Activated T-cell treated with anti-CD3 and anti-CD28 coated beads, Interleukin-2, amount 50 U/mL, for 72 hours (primary cell): ENCODE measurements around the gene DHX30. TPM values are rescaled to one million over a fixed set of nuclear protein-coding genes. Genes with fewer than 3 reads are reported as not detected.

ENCODE experiments used
- ATAC-seq, 2 donors: fragments of 150-1000 bp; cut with Tn5 transposase; replicated peaks in 1 of 2; 2 replicates each; pipeline ENCODE4 v1.10.0; 2021; ENCODE audit warnings: moderate library complexity in 2 of 2, mild to moderate bottlenecking in 1 of 2
- DNase-seq, 2 donors: peaks; one replicate each; pipeline ENCODE4 v3.0.0; 2021 to 2022; ENCODE audit warnings: mixed read lengths in 1 of 2
- H3K27ac Mint-ChIP-seq: one replicate; pipeline ENCODE4 v1.8.0; 2022; ENCODE audit warnings: mild to moderate bottlenecking, moderate library complexity, mixed read lengths
- H3K27me3 Mint-ChIP-seq: one replicate; pipeline ENCODE4 v1.8.0; 2022; ENCODE audit warnings: low read depth, mixed read lengths
- H3K36me3 Mint-ChIP-seq, 2 donors: one replicate each; pipeline ENCODE4 v1.8.0; 2022; ENCODE audit warnings: mixed read lengths in 2 of 2, mild to moderate bottlenecking in 1 of 2; ENCODE audit not compliant: insufficient read depth in 2 of 2
- H3K4me1 Mint-ChIP-seq: one replicate; pipeline ENCODE4 v1.8.0; 2022; ENCODE audit warnings: low read depth, mixed read lengths
- H3K4me3 Mint-ChIP-seq, 2 donors: one replicate each; pipeline ENCODE4 v1.8.0; 2022; ENCODE audit warnings: mild to moderate bottlenecking in 2 of 2, mixed read lengths in 2 of 2, moderate library complexity in 2 of 2
- H3K9me3 Mint-ChIP-seq, 2 donors: one replicate each; pipeline ENCODE4 v1.8.0; 2022; ENCODE audit warnings: mixed read lengths in 2 of 2
- total RNA-seq, 2 donors: library from RNA; stranded (reverse); gene quantifications; one replicate each; pipeline ENCODE4 v1.2.3, GENCODE V29; 2022

The DHX30 gene
- total RNA-seq, 2 donors from 2014 or later: 71.1 to 82.8 TPM

GRCh38 chr3:47782446-47783308, 20.3 kb upstream of the DHX30 start:
- no peaks in the 10 kb centered on the region for H3K9me3 Mint-ChIP-seq
- peaks cover 0 to 5% of the 10 kb centered on the region in 2 donors for H3K36me3 Mint-ChIP-seq
- H3K27me3 Mint-ChIP-seq: no peaks in the 10 kb centered on the region
- no peak for DNase-seq
- H3K27ac Mint-ChIP-seq: peak overlapping the region; percentile 90
- H3K4me3 Mint-ChIP-seq: peak overlapping the region; percentile 88 to 96
- ATAC-seq: no peak
- H3K4me1 Mint-ChIP-seq: peaks cover 34% of the 10 kb centered on the region

GRCh38 chr3:47783673-47784072, 19.3 kb upstream of the DHX30 start:
- Mint-ChIP-seq H3K4me3 (no peak overlapping the region), H3K4me1 (peaks cover 40% of the 10 kb centered on the region), H3K27ac (no peak overlapping the region), H3K36me3 (peaks cover 0 to 5% of the 10 kb centered on the region in 2 donors), H3K27me3 (no peaks in the 10 kb centered on the region), H3K9me3 (no peaks in the 10 kb centered on the region)
- DNase-seq (no peak), ATAC-seq (no peak)

DNA sequence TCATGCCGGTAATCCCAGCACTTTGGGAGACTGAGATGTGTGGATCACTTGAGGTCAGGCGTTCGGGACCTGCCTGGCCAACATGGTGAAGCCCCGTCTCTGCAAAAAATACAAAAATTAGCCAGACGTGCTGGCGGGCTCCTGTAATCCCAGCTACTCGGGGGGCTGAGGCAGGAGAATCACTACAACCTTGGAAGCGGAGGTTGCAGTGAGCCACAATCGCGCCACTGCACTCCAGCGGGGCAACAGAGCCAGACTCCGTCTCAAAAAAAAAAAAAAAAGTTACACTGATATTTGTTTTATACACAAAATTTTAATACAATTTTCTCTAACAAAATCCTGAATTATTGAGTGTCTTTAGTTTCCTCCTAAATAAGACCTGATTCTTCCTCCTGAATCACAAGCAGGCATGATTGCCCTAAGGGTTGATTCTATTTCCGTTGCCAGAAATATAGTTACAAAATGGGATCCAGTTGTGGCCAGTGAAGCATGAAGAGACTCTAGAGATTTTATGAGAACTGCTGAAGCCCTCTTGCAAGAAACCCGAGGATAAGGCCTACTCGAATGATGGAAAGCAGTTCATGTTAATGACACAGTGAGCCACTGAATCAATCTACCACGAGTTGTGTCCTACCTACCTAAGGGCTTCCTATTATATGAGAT, 11.6 kb upstream of the DHX30 start:
- DNase-seq: no peak
- Mint-ChIP-seq H3K27ac (no peak overlapping the region), H3K36me3 (no peaks in the 10 kb centered on the region), H3K4me3 (no peak overlapping the region), H3K27me3 (no peaks in the 10 kb centered on the region), H3K4me1 (peaks cover 13% of the 10 kb centered on the region), H3K9me3 (no peaks in the 10 kb centered on the region)
- no peak for ATAC-seq

- Mint-ChIP-seq H3K4me1 (peaks cover 13% of the 10 kb centered on the region), H3K9me3 (no peaks in the 10 kb centered on the region), H3K27ac (no peak overlapping the region), H3K4me3 (no peak overlapping the region), H3K27me3 (no peaks in the 10 kb centered on the region), H3K36me3 (no peaks in the 10 kb centered on the region)
- ATAC-seq (no peak), DNase-seq (no peak)
These were observed 10.2 kb upstream of the DHX30 start for GRCh38 chr3:47792699-47793098.

- Mint-ChIP-seq H3K4me3 (no peak overlapping the region), H3K9me3 (no peaks in the 10 kb centered on the region), H3K36me3 (no peaks in the 10 kb centered on the region), H3K27me3 (no peaks in the 10 kb centered on the region), H3K4me1 (no peaks in the 10 kb centered on the region), H3K27ac (no peak overlapping the region)
- DNase-seq (no peak), ATAC-seq (no peak)
These were observed 8.4 kb upstream of the DHX30 start for GRCh38 chr3:47794544-47794943.

GRCh38 chr3:47799733-47800132, 3.2 kb upstream of the DHX30 start:
- Mint-ChIP-seq H3K4me3 (no peak overlapping the region), H3K9me3 (no peaks in the 10 kb centered on the region), H3K4me1 (peaks cover 21% of the 10 kb centered on the region), H3K36me3 (peaks cover 0 to 2% of the 10 kb centered on the region in 2 donors), H3K27me3 (no peaks in the 10 kb centered on the region), H3K27ac (no peak overlapping the region)
- DNase-seq: no peak
- ATAC-seq: no peak

GRCh38 chr3:47803480-47804025, 615 bp downstream of the DHX30 start:
- DNase-seq: no peak
- Mint-ChIP-seq H3K27ac (peak overlapping the region; percentile 98), H3K4me1 (peaks cover 27% of the 10 kb centered on the region), H3K36me3 (peaks cover 2 to 9% of the 10 kb centered on the region in 2 donors), H3K9me3 (no peaks in the 10 kb centered on the region), H3K4me3 (peak overlapping the region; percentile 97 to 99), H3K27me3 (no peaks in the 10 kb centered on the region)
- no peak for ATAC-seq

DNA sequence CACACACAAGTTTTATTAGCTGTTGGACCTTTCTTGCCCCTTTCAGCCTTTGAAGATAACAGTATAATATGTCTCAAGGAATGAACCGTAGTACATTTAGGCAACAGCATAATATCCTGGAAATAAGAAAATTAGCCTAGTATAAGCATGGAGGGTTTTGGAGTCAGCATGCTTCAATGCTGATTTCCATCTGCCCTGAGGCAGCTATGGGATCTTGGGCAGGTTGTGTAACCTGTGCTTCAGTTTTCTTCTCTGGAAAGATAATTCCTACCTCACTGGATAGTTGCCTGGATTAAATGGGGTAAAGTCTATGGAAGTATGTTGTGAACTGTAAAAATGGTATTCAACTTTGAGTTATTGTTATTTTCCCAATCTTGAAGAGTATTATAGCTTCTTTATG, 1.6 kb downstream of the DHX30 start:
- peaks cover 2 to 9% of the 10 kb centered on the region in 2 donors for H3K36me3 Mint-ChIP-seq
- H3K27me3 Mint-ChIP-seq: no peaks in the 10 kb centered on the region
- H3K9me3 Mint-ChIP-seq: no peaks in the 10 kb centered on the region
- DNase-seq (no peak), ATAC-seq (no peak)
- H3K4me1 Mint-ChIP-seq: peaks cover 27% of the 10 kb centered on the region
- H3K4me3 Mint-ChIP-seq: peak overlapping the region; percentile 97 to 99
- peak overlapping the region; percentile 15 for H3K27ac Mint-ChIP-seq

DNA sequence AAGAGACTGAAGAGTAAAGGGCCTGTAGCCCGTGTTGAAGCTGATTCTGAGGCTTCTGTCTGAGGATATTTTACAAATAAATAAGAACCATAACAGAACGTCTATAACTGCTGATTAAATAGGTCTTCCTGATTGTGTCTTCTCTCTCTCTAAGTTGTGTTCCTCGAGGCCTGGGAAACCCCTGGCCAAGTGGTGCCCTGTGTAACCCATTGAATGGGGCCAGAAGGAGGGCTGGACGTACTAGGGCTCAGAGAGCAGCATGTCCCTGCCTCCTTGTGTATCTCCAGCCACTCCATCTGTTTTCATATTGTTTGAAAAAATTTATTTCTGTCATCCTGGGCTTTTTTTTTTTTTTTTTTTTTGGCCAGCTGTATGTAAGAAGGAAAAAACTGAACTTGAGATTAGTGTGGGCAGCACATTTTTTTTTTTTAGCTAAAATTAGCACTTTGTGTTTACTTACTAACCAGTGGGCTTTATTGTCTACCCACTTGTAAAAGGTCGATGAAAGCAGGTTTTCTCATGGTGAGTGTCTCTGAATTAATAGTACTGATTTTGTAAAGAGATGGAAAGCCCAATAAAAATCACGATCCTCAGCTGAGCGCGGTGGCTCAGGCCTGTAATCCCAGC, 10.7 kb downstream of the DHX30 start:
- no peak overlapping the region for H3K27ac Mint-ChIP-seq
- H3K36me3 Mint-ChIP-seq: peaks cover 8 to 12% of the 10 kb centered on the region in 2 donors
- H3K4me3 Mint-ChIP-seq: no peak overlapping the region

DNA sequence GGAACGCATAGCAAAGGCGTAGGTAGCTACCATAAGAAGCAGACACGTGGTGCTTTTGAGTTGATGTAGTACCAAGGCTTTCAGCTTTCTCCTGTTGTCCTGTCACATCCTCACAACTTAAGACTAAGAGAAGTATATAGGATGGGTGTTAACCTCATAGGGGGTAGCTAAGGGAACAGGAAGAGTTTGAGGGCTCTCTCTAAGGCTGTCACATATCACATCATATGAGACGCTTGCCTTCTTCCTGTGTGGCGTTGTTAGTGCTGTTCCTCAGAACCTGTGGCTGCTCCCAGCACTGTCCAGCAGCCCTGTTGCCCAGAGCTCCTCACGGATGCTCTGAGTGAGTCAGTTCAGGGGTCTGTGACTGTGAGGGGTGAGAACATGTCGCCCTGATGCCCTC, 14.7 kb downstream of the DHX30 start:
- no peaks in the 10 kb centered on the region for H3K27me3 Mint-ChIP-seq
- DNase-seq: no peak
- no peaks in the 10 kb centered on the region for H3K9me3 Mint-ChIP-seq
- H3K36me3 Mint-ChIP-seq: peaks cover 3 to 10% of the 10 kb centered on the region in 2 donors
- no peak overlapping the region for H3K27ac Mint-ChIP-seq
- no peaks in the 10 kb centered on the region for H3K4me1 Mint-ChIP-seq
- no peak overlapping the region for H3K4me3 Mint-ChIP-seq
- no peak for ATAC-seq

More for the DNA sequence above, 10.7 kb downstream of the DHX30 start:
- Mint-ChIP-seq H3K9me3 (no peaks in the 10 kb centered on the region), H3K4me1 (no peaks in the 10 kb centered on the region), H3K27me3 (no peaks in the 10 kb centered on the region)
- DNase-seq: no peak
- ATAC-seq: no peak

- ATAC-seq (peak; percentile 99 to 100), DNase-seq (peak; percentile 86 to 90)
- H3K27me3 Mint-ChIP-seq: no peaks in the 10 kb centered on the region
- no peaks in the 10 kb centered on the region for H3K9me3 Mint-ChIP-seq
- peak overlapping the region; percentile 91 for H3K27ac Mint-ChIP-seq
- H3K4me3 Mint-ChIP-seq: peak overlapping the region; percentile 89
- H3K36me3 Mint-ChIP-seq: peaks cover 9 to 28% of the 10 kb centered on the region in 2 donors
- H3K4me1 Mint-ChIP-seq: peaks cover 40% of the 10 kb centered on the region
These were observed 21.9 kb downstream of the DHX30 start for GRCh38 chr3:47824541-47825473.

- Mint-ChIP-seq H3K27ac (peak overlapping the region; percentile 91), H3K27me3 (no peaks in the 10 kb centered on the region), H3K36me3 (peaks cover 9 to 28% of the 10 kb centered on the region in 2 donors), H3K4me1 (peaks cover 40% of the 10 kb centered on the region), H3K4me3 (peak overlapping the region; percentile 89), H3K9me3 (no peaks in the 10 kb centered on the region)
- DNase-seq (no peak), ATAC-seq (no peak)
These were observed 22.7 kb downstream of the DHX30 start for GRCh38 chr3:47825590-47825989.
